HG03565 (cell line): ENCODE data around the gene OTUD7B.
A peak's percentile ranks its signal among the peaks of the same experiment; 100 is the strongest.

Source experiments
- ATAC-seq: cut with Tn5 transposase; IDR thresholded peaks from one replicate; pipeline ENCODE4 v1.9.1; 2021; ENCODE audit warnings: mild to moderate bottlenecking, moderate library complexity; ENCODE audit not compliant: unreplicated experiment

OTUD7B gene

DNA sequence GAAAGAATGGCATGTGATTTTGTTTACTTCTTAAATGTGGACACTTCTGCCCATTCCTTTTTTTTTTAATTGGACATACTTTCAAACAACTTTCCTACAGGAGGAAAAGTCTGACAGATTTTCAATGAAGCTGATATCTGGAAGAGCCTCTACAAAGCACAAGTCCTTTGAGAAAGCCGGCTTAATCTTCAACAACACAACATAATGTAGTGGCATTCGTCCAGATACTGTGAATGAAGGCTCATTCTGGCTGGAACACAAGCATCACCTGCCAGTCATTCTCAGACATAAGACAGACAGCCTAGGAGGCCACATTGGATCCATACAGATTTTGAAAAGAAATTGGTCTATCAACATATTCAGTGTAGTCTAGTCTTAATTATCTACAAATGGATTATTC lies 4.9 kb downstream of the OTUD7B start:
- ATAC-seq, result no peak

GRCh38 chr1:150003801-150004200 lies 6.7 kb downstream of the OTUD7B start:
- no peak for ATAC-seq

DNA sequence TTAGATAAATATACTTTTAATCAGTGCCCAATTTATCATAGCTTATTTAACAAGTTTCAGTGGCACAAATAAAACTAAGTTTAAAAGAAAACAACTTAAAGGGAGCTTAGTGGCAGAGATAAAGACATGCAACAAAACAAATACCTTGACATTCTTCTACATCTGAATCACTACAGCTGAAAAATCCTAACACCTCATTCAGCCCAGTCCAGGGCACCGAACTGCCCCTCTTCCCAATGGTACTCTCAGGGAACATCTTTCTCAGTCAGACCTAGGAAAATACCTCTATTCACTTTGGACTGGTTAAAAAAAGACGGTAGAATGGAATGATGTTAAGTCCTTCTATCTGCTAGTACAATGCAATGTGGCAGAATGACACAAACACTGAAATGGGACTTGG lies 8.3 kb downstream of the OTUD7B start:
- ATAC-seq, result no peak

- ATAC-seq, result no peak
These were observed 9.1 kb downstream of the OTUD7B start for GRCh38 chr1:150001415-150001814.

GRCh38 chr1:149997585-149998262 lies 12.8 kb downstream of the OTUD7B start:
- peak; percentile 68 for ATAC-seq

DNA sequence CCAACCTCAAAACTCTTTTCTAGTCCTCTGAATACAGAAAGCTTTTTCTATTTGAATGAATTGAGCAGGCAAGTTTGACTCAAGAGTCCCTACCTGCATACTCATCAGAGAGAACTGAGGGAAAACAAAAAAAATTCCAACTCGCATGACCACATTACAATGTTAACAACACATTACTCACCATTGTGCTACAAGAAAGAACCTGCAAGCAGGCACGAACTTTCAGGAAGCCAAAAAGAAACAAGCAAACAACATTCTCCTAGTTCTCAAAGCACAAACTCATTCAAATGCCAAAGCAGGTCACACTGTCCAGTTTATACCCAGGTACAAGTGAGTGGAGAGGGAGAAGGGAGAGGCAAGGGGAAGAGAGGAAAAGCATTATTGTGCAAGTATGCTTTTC lies 14.6 kb downstream of the OTUD7B start:
- ATAC-seq, result no peak

DNA sequence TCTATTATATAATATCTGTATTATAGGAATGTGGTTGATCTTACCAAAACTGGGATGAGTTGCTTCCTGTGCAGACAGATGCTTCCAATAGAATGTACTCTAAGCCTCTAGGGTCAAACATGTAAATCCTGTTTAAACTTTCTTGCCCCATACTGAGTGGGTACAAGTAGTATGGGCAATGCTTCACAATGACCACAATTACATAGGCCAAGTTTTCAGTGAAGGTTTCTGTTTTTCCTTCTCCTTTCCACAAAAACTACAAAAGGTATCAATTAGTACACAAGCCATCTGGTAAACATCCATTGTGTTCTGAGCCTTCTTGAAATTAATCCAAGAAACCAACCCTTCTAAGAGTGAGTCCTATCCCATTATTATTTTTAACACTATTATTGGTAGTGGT lies 16.8 kb downstream of the OTUD7B start:
- ATAC-seq, result no peak

DNA sequence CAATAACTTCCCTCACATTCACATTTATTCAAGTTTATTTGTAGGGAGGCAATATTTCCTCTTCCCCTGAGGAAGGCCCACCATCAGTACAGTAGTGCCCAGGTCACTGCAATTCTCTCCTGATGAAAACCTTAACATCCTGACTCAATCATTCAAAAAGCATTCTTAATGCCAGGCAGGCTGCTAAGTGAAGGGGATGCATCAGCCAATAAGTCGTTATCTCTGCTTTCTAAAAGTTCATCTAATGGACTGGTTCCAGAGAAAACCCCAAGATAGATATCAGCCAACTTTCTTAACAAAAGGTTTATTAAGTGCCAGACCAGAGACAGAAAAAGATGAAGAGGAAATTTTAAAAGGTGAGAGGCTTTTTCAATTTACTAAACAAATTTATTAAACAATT lies 17.3 kb downstream of the OTUD7B start:
- no peak for ATAC-seq

DNA sequence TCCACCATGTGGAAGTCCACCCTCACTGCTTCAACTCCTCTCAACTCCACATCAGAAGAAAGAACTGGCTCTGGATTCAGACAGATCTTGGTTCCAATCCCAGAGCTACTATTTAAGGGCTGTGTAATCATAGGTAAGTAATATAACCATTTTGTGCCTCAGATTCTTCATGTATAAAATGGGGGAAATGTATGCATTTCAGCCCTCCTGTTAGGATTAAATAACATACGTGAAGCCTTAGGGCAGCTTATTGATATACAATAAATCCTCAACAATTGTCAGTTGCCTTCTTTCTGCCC lies 23.3 kb downstream of the OTUD7B start:
- no peak for ATAC-seq

GRCh38 chr1:149986486-149987296 lies 23.8 kb downstream of the OTUD7B start:
- ATAC-seq, result no peak

DNA sequence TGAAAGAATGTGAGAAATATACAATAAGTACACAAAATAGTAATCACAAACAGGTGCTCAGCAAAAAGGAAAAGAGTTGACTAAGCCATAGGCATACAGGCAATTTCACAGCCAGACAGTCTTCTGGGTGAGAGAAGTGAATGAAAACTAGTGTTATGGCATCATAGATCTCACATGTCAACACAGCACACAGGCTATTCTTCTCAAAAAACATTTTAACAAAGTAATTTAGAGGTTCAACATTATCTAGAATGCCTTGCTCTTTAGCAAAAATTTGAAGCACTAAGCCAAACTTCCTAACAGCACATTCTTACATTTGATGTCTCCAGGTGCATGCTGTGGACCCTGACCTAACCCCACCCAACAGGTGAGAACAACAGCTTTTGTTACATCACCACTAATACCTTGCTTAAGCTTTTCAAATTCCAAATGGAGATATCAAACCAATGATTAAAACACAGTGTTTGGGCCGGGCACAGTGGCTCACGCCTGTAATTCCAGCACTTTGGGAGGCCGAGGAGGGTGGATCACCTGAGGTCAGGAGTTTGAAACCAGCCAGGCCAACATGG lies 30.5 kb downstream of the OTUD7B start:
- no peak for ATAC-seq

- ATAC-seq, result no peak
These were observed 31.1 kb downstream of the OTUD7B start for GRCh38 chr1:149979245-149979971.

GRCh38 chr1:149978547-149979023 lies 31.9 kb downstream of the OTUD7B start:
- no peak for ATAC-seq

DNA sequence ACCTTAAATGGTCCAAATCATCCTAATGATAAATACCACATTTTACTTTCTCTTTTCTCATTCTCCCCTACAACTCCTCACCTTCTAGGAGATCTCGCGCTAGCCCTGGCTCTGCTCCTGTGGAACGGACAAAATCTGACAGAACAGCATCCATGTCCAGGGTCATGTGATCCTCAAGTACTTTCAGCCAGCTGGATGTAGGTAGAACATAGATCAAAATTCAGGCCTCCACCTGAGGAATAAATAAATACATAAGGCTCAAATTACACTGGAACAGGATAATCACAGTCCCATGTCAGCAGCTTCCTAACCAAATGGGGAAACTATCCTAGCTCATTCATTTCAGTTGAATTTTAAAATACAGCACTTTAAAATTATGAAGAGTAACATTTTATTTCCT lies 33.2 kb downstream of the OTUD7B start:
- no peak for ATAC-seq

GRCh38 chr1:149972547-149972946 lies 38.0 kb downstream of the OTUD7B start:
- no peak for ATAC-seq

- ATAC-seq, result no peak
These were observed 42.9 kb downstream of the OTUD7B start for GRCh38 chr1:149967646-149968045.

GRCh38 chr1:149967041-149967440 lies 43.5 kb downstream of the OTUD7B start:
- no peak for ATAC-seq

DNA sequence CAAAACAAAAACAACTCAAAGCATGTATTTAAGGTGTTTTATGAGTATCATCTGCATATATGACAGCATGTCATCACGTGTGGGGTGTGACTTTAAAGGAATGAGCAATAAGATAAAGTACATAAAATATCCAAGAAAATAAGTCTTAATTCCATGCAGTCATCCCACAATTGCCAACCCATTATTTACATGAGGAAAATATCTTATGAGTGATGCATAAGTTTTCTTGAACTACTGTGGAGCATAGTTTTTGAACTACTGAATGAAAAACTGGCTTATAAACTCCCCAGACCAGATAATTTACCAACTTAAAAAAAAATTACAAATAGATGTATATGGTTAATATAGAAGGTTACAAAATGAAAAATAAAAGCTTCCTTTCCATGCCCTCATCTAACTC lies 44.1 kb downstream of the OTUD7B start:
- no peak for ATAC-seq

DNA sequence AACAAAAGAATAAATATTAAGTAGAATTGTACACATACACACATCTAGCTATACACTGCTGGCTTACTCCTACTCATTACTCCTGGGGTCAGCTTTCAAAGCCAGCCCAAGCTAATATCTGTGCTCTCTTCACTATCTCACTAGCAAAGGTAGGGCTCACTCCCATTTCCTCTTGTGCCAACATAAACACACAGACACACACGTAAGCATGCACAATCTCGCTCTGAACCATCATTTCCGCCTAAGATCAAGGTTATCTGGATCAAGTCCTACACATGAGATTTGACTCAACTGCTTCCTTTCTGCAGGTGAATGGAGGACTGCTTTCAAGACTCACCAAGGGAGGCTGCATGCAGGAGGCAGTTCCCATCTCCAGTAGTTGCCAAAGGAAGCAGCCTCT lies 45.1 kb downstream of the OTUD7B start:
- no peak for ATAC-seq

GRCh38 chr1:149963358-149963757 lies 47.2 kb downstream of the OTUD7B start:
- no peak for ATAC-seq

- no peak for ATAC-seq
These were observed 47.8 kb downstream of the OTUD7B start for GRCh38 chr1:149962736-149963135.
